ENCODE data around the gene RBPJ. TPM values are rescaled to one million over a fixed set of nuclear protein-coding genes. Genes with fewer than 3 reads are reported as not detected.
A peak's percentile ranks its signal among the peaks of the same experiment; 100 is the strongest.

RBPJ gene
- polyA plus RNA-seq, 1 donor from 2014 or later, result 89.8 TPM

DNA sequence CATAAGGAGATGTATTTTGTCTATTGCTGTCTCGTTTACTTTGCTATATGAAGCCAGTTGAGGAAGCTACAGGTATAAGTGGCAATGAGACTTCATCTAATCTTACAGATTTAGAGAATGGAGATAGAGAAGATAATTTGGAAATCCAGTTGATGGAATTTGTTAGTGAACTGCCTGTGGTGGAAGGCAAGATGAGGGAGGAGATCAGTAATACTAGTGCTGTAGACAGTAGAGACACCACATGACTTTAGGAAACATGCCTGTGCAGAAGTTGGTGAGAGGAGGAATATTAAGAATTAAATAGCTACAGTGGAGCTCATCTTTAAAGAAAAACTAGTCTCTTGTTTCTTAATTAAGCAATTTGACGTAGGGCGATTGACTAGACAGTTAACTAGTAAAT, 51.3 kb downstream of the RBPJ start:
- Histone ChIP-seq H3K27me3 (ENCODE audit: insufficient read depth, low read depth, low read length) (no peaks in the 10 kb centered on the region), H3K36me3 (ENCODE audit: insufficient read depth, low read length) (no peaks in the 10 kb centered on the region), H3K4me3 (ENCODE audit: low read length) (no peak overlapping the region), H3K9ac (ENCODE audit: low read length) (no peak overlapping the region), H3K27ac (ENCODE audit: low read length) (no peak overlapping the region), H3K79me2 (replicated peaks; ENCODE audit: insufficient read depth, low read length) (peaks cover 75% of the 10 kb centered on the region), H3K9me3 (ENCODE audit: low read length) (no peaks in the 10 kb centered on the region), H4K20me1 (ENCODE audit: insufficient read depth) (no peaks in the 10 kb centered on the region), H2AFZ (ENCODE audit: low read depth, low read length) (no peak overlapping the region), H3K4me2 (ENCODE audit: low read length) (no peak overlapping the region), H3F3A (ENCODE audit: insufficient read depth, low read length, poor library complexity, severe bottlenecking) (no peaks in the 10 kb centered on the region), H3K9me2 (ENCODE audit: insufficient read depth, low read length) (no peaks in the 10 kb centered on the region)
- TF ChIP-seq EZH2 (IDR thresholded peaks at IDR 0.05; ENCODE audit: borderline replicate concordance, insufficient read depth, low read length, poor library complexity, severe bottlenecking) (no peak), POLR2AphosphoS5 (IDR thresholded peaks at IDR 0.05) (no peak), SMC3 (conservative IDR thresholded peaks at IDR 0.05; ENCODE audit: poor library complexity) (no peak), REST (IDR thresholded peaks at IDR 0.05; ENCODE audit: borderline replicate concordance) (no peak), MXI1 (conservative IDR thresholded peaks at IDR 0.05; ENCODE audit: poor library complexity, severe bottlenecking) (no peak), EP300 (conservative IDR thresholded peaks at IDR 0.05; ENCODE audit: poor library complexity, severe bottlenecking) (no peak), RAD21 (conservative IDR thresholded peaks at IDR 0.05) (no peak), TAF1 (IDR thresholded peaks at IDR 0.05; ENCODE audit: low read depth) (no peak)

GRCh38 chr4:26372525-26373172, 51.8 kb downstream of the RBPJ start:
- H3K36me3 ChIP-seq (ENCODE audit: insufficient read depth, low read length), result no peaks in the 10 kb centered on the region
- no peak overlapping the region for H2AFZ ChIP-seq (ENCODE audit: low read depth, low read length)
- no peak overlapping the region for H3K4me3 ChIP-seq (ENCODE audit: low read length)
- H3F3A ChIP-seq (ENCODE audit: insufficient read depth, low read length, poor library complexity, severe bottlenecking), result no peaks in the 10 kb centered on the region
- peaks cover 73% of the 10 kb centered on the region for H3K79me2 ChIP-seq (replicated peaks; ENCODE audit: insufficient read depth, low read length)
- H3K27me3 ChIP-seq (ENCODE audit: insufficient read depth, low read depth, low read length), result no peaks in the 10 kb centered on the region
- no peaks in the 10 kb centered on the region for H4K20me1 ChIP-seq (ENCODE audit: insufficient read depth)
- no peaks in the 10 kb centered on the region for H3K9me3 ChIP-seq (ENCODE audit: low read length)
- peak overlapping the region; percentile 18 for H3K9ac ChIP-seq (ENCODE audit: low read length)
- H3K4me2 ChIP-seq (ENCODE audit: low read length), result no peak overlapping the region
- peak overlapping the region; percentile 40 for H3K27ac ChIP-seq (ENCODE audit: low read length)
- TF ChIP-seq TAF1 (IDR thresholded peaks at IDR 0.05; ENCODE audit: low read depth) (no peak), MXI1 (conservative IDR thresholded peaks at IDR 0.05; ENCODE audit: poor library complexity, severe bottlenecking) (no peak), EP300 (conservative IDR thresholded peaks at IDR 0.05; ENCODE audit: poor library complexity, severe bottlenecking) (no peak), EZH2 (IDR thresholded peaks at IDR 0.05; ENCODE audit: borderline replicate concordance, insufficient read depth, low read length, poor library complexity, severe bottlenecking) (no peak), POLR2AphosphoS5 (IDR thresholded peaks at IDR 0.05) (peak; percentile 14), RAD21 (conservative IDR thresholded peaks at IDR 0.05) (no peak)
- TF ChIP-seq, protein P1, sequence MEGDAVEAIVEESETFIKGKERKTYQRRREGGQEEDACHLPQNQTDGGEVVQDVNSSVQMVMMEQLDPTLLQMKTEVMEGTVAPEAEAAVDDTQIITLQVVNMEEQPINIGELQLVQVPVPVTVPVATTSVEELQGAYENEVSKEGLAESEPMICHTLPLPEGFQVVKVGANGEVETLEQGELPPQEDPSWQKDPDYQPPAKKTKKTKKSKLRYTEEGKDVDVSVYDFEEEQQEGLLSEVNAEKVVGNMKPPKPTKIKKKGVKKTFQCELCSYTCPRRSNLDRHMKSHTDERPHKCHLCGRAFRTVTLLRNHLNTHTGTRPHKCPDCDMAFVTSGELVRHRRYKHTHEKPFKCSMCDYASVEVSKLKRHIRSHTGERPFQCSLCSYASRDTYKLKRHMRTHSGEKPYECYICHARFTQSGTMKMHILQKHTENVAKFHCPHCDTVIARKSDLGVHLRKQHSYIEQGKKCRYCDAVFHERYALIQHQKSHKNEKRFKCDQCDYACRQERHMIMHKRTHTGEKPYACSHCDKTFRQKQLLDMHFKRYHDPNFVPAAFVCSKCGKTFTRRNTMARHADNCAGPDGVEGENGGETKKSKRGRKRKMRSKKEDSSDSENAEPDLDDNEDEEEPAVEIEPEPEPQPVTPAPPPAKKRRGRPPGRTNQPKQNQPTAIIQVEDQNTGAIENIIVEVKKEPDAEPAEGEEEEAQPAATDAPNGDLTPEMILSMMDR (IDR thresholded peaks at IDR 0.05; ENCODE audit: poor library complexity, severe bottlenecking), result no peak
- H3K9me2 ChIP-seq (ENCODE audit: insufficient read depth, low read length), result no peaks in the 10 kb centered on the region

Data from neural cell (in vitro differentiated cells).